K562 (cell line): Measurements from ENCODE around the gene ARHGEF6. TPM values are rescaled to one million over a fixed set of nuclear protein-coding genes. Genes with fewer than 3 reads are reported as not detected.

ENCODE experiments used
- CTCFL ChIP-seq: IDR thresholded peaks from 2 replicates; pipeline ENCODE4 v1.6.1; 2011; ENCODE audit warnings: borderline replicate concordance, low read depth, mild to moderate bottlenecking, moderate library complexity, low read length; ENCODE audit not compliant: insufficient read depth, poor library complexity, severe bottlenecking
- ESRRA ChIP-seq: fragments of 450-650 bp; IDR thresholded peaks from 2 replicates; pipeline ENCODE4 v1.6.1; 2014; ENCODE audit warnings: low read depth, mild to moderate bottlenecking, moderate library complexity, borderline replicate concordance
- HMBOX1 ChIP-seq: sonication (generic); IDR thresholded peaks from 2 replicates; pipeline ENCODE4 v1.6.1; 2016
- NFATC3 ChIP-seq: fragments of 450-650 bp; IDR thresholded peaks from 2 replicates; pipeline ENCODE4 v1.6.1; 2017; ENCODE audit warnings: mild to moderate bottlenecking
- POLR3G ChIP-seq: IDR thresholded peaks from 2 replicates; pipeline ENCODE4 v1.6.1; 2011; ENCODE audit not compliant: insufficient read length, insufficient replicate concordance; ENCODE audit errors: extremely low read depth
- RNF219 ChIP-seq: fragments of 250-450 bp; sonication (Bioruptor Pico); IDR thresholded peaks from 2 replicates; pipeline ENCODE4 v1.5.0; 2022; ENCODE audit warnings: mild to moderate bottlenecking
- SAFB2 ChIP-seq: fragments of 200-400 bp; formaldehyde crosslinking; IDR thresholded peaks from 2 replicates; pipeline ENCODE4 v1.6.1; 2018; ENCODE audit warnings: borderline replicate concordance, low read length, low read depth, moderate library complexity; ENCODE audit not compliant: severe bottlenecking
- UBTF ChIP-seq, 2 experiments: IDR thresholded peaks; 2 replicates each; pipeline ENCODE4 v1.6.1; 2012; ENCODE audit warnings: improper control_type of control experiment in 2 of 2, low read depth in 2 of 2, low read length in 2 of 2, borderline replicate concordance in 1 of 2
- VEZF1 ChIP-seq: fragments of 200-800 bp; sonication (Bioruptor generic); IDR thresholded peaks from 2 replicates; pipeline ENCODE4 v1.6.1; 2017; ENCODE audit warnings: missing genetic modification characterization, missing compliant biosample characterization
- XRCC3 ChIP-seq: fragments of 450-650 bp; IDR thresholded peaks from 2 replicates; pipeline ENCODE4 v1.6.1; 2017; ENCODE audit warnings: mild to moderate bottlenecking, moderate library complexity
- ZFX ChIP-seq: sonication (generic); formaldehyde crosslinking; IDR thresholded peaks from 2 replicates; pipeline ENCODE4 v1.8.0; 2022; ENCODE audit warnings: mild to moderate bottlenecking, missing genetic modification reagents, moderate library complexity
- ZHX1 ChIP-seq: fragments of 150-350 bp; conservative IDR thresholded peaks from 2 replicates; pipeline ENCODE4 v1.6.1; 2014; ENCODE audit warnings: low read length
- polyA plus RNA-seq, 8 experiments: library from polyadenylated mRNA; depleted of rRNA in 4 of 8; stranded (reverse) in 5 of 8; unstranded in 3 of 8; fragments of >200 nt; fragmentation: Nextera tagmentation in 2 of 8; fragmentation: Illumina TruSeq in 1 of 8; extraction: Ambion mirVana in 2 of 8; extraction: Trizol in 1 of 8; gene quantifications; 2 replicates each; pipeline versions ENCODE4 v1.2.1 to v1.2.3, GENCODE V29; 2011 to 2014; ENCODE audit warnings: inconsistent platforms in 1 of 8, missing spikeins in 1 of 8
- total RNA-seq, 7 experiments: library from RNA; depleted of rRNA in 6 of 7; stranded (reverse); fragments of >200 nt in 6 of 7; fragmentation: Illumina TruSeq in 2 of 7; extraction: Trizol in 2 of 7; gene quantifications; 2 replicates each; pipeline versions ENCODE4 v1.2.1 to v1.2.3, GENCODE V29; 2011 to 2021; ENCODE audit warnings: low replicate concordance in 1 of 7

Gene ARHGEF6
- total and polyA plus RNA-seq, 9 of the 15 experiments (the other 6 are each of a cell fraction or from before 2014, with no cell fraction given), result 2.9 to 22.1 (median 13.3) TPM

- TF ChIP-seq UBTF (IDR thresholded peaks at IDR 0.05; ENCODE audit: borderline replicate concordance in 1 of 2, low read depth in 2 of 2, low read length in 2 of 2) (no peak), RNF219 (no peak), HMBOX1 (peak; percentile 74), ZHX1 (no peak), NFATC3 (no peak), CTCFL (no peak), ZFX (no peak), VEZF1 (CRISPR knock-in tag) (no peak), SAFB2 (no peak), POLR3G (no peak), ESRRA (peak; percentile 54; the same call in 1 of the 2 replicates), XRCC3 (no peak)
These were observed 30.4 kb downstream of the ARHGEF6 start (continued) for GRCh38 chrX:136750364-136750763.
